Muscle layer of duodenum (tissue), 2 donors: Measurements from ENCODE around the gene TMEM150B.

ENCODE experiments used
- H3K27ac ChIP-seq: one replicate; pipeline ENCODE4 v1.7.0; 2013; ENCODE audit warnings: mild to moderate bottlenecking, low read length
- H3K27me3 ChIP-seq: one replicate; pipeline ENCODE4 v1.7.0; 2013; ENCODE audit warnings: low read depth, mild to moderate bottlenecking, control low read depth, low read length
- H3K36me3 ChIP-seq, 2 donors: one replicate each; pipeline ENCODE4 v1.7.0; 2013; ENCODE audit warnings: low read length in 2 of 2, control low read depth in 1 of 2, mild to moderate bottlenecking in 1 of 2; ENCODE audit not compliant: insufficient read depth in 2 of 2, control insufficient read depth in 1 of 2
- H3K4me1 ChIP-seq, 2 donors: one replicate each; pipeline ENCODE4 v1.7.0; 2013; ENCODE audit warnings: low read length in 2 of 2, mild to moderate bottlenecking in 2 of 2, control low read depth in 1 of 2, moderate library complexity in 1 of 2; ENCODE audit not compliant: insufficient read depth in 2 of 2, control insufficient read depth in 1 of 2
- H3K4me3 ChIP-seq, 2 donors: one replicate each; pipeline ENCODE4 v1.7.0; 2013; ENCODE audit warnings: low read length in 2 of 2, low read depth in 1 of 2, mild to moderate bottlenecking in 1 of 2
- H3K9me3 ChIP-seq, 2 donors: one replicate each; pipeline ENCODE4 v1.7.0; 2013; ENCODE audit warnings: low read length in 2 of 2, control low read depth in 1 of 2, mild to moderate bottlenecking in 1 of 2; ENCODE audit not compliant: control insufficient read depth in 1 of 2
- donor health status: healthy.

The TMEM150B gene

DNA sequence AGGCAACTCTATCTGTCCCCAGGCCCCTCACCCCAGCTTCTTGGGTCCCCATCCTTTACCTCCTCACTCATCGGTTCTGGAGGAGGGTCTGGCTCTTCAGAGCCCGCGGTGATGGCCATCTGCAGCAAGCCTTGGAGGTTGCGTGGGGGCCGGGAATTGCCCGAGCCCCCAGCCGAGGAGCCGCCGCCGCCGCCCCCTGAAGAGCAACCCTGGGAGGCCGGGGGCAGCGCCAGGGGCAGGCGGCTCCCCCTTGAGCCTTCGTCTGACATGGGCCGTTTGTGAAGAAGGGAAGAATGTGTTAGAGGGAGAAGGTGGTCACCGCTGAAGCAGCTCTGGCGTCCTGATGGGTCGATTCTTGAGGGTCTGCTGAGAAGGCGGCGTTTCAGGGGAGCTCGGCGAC, 45.8 kb downstream of the TMEM150B start:
- Histone ChIP-seq H3K9me3 (no peaks in the 10 kb centered on the region), H3K27ac (peak overlapping the region; percentile 79), H3K27me3 (no peaks in the 10 kb centered on the region), H3K36me3 (peaks cover 0 to 22% of the 10 kb centered on the region in 2 donors), H3K4me3 (peak overlapping the region; percentile 90 to 94), H3K4me1 (peaks cover 0 to 19% of the 10 kb centered on the region in 2 donors)

DNA sequence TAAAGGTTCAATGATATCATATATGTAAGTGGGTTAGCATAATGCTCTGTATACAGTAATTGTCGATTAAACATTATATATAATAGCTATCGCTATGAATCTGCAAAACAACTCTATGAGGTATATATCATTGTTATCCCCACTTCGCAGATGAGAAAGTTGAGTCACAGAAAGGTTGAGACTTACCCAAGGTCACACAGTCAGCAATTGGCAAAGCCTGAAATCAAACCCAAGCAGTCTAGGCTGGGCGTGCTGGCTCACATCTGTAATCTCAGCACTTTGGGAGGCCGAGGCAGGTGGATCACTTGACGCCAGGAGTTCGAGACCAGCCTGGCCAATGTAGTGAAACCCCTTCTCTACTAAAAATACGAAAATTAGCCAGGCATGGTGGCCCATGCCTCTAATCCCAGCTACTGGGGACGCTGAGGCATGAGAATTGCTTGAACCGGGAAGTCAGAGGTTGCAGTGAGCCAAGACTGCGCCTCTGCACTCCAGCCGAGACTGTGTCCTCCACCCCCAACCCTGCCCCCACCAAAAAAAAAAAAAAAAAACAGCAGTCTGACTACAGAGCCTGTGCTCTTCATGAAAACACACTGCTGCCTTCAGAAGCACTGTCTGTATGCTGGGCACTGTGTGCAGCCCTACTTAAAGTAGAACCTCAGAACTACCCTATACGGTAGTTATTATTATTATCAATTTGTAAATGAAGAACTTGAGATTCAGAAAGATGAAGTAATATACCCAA, 46.6 kb downstream of the TMEM150B start:
- Histone ChIP-seq H3K27ac (no peak overlapping the region), H3K4me3 (peak overlapping the region; percentile 21 to 90), H3K9me3 (no peaks in the 10 kb centered on the region), H3K27me3 (no peaks in the 10 kb centered on the region), H3K4me1 (peaks cover 0 to 19% of the 10 kb centered on the region in 2 donors), H3K36me3 (peaks cover 2 to 29% of the 10 kb centered on the region in 2 donors)

DNA sequence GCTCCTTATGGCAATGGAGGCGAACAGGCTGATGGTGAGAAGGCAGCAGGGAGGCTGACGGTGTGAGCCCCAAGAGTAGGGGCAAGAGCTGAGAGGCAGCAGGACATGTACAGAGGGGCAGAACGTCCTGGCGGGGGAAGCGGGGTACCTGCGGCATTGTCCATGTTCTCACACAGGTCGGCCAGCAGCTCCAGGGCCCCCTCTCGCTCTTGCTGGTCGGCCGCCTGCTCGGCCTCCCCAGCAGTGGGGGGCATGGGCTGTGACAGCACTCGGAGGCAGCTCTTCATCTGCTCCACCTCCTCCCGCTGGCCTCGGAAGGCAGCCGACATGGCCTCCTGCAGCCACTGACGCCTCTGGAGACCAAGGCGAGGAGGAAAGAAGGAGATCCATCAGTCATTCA, 47.6 kb downstream of the TMEM150B start:
- Histone ChIP-seq H3K4me1 (peaks cover 0 to 19% of the 10 kb centered on the region in 2 donors), H3K9me3 (no peaks in the 10 kb centered on the region), H3K4me3 (no peak overlapping the region), H3K27me3 (no peaks in the 10 kb centered on the region), H3K27ac (peak overlapping the region; percentile 39), H3K36me3 (peaks cover 10 to 38% of the 10 kb centered on the region in 2 donors)

DNA sequence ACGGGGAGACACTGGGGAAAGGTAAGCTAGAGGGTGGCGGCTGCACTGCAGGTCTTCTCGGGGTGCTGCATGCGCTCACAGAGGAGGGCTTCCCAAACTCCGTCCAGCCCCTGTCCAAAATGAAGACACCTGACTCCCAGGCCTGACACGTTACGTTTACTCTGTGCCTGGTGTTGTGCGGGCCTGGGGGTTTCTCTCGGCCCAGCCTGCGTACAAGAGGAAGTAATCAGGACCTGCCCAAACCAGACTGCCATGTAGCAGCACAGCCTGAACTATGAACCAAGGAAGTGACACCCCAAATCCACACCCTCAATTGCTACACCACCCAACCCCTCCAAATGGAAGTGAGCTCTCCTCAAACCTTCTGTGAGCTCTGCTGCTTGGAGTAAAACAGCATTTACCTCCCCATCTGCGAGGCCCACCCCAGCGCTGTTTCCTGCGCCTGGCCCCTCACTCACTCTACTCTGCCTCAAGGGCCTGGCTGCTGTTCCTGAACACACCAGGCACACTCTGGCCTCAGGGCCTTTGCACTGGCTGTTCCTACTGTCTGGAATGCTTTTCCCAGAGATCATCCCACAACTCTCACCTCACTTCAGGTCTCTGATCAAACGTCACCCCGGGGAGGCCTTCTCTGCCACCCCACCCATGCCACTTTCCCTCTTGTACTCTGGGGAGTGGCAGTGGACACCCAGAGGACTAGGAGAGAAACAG, 48.3 kb downstream of the TMEM150B start:
- H3K27ac ChIP-seq, result peak overlapping the region; percentile 39
- H3K9me3 ChIP-seq, result no peaks in the 10 kb centered on the region
- peaks cover 0 to 19% of the 10 kb centered on the region in 2 donors for H3K4me1 ChIP-seq
- no peaks in the 10 kb centered on the region for H3K27me3 ChIP-seq
- no peak overlapping the region for H3K4me3 ChIP-seq
- H3K36me3 ChIP-seq, result peaks cover 10 to 38% of the 10 kb centered on the region in 2 donors

DNA sequence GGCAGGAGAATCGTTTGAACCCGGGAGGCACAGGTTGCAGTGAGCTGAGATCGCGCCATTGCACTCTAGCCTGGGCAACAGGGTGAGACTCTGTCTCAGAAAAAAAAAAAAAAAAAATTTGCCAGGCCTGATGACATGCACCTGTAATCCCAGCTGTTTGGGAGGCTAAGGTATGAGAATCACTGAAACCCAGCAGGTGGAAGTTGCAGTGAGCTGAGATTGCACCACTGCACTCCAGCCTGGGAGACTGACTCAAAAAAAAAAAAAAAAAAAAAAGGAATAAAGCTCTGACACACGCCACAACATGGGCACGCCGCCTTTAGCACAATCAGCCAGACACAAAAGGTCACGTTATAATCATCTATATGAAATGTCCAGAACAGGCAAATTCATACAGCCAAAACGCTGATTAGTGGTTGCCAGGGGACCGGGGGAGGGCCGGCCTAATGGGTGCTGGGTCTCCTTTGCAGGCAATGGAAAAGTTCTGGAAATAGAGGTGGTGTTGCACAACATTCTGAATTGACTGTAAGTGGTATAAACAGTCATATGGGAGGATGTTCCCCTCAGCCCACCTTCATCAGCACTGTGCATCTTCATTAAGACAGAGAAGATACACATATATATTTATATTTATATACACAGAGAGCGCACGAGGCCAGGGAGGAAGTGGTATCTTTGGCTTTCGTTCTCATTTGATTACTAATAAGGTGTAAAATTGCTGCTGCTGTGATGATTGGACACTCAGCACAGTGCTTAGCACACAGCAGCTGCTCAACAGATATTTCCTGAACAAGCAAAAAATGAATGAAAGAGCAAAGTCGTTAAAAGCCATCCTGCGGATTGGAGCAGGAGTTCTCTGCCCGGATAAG, 49.1 kb downstream of the TMEM150B start:
- H3K9me3 ChIP-seq, result no peaks in the 10 kb centered on the region
- no peaks in the 10 kb centered on the region for H3K27me3 ChIP-seq
- H3K4me3 ChIP-seq, result no peak overlapping the region
- H3K27ac ChIP-seq, result no peak overlapping the region
- peaks cover 0 to 19% of the 10 kb centered on the region in 2 donors for H3K4me1 ChIP-seq
- H3K36me3 ChIP-seq, result peaks cover 10 to 45% of the 10 kb centered on the region in 2 donors

DNA sequence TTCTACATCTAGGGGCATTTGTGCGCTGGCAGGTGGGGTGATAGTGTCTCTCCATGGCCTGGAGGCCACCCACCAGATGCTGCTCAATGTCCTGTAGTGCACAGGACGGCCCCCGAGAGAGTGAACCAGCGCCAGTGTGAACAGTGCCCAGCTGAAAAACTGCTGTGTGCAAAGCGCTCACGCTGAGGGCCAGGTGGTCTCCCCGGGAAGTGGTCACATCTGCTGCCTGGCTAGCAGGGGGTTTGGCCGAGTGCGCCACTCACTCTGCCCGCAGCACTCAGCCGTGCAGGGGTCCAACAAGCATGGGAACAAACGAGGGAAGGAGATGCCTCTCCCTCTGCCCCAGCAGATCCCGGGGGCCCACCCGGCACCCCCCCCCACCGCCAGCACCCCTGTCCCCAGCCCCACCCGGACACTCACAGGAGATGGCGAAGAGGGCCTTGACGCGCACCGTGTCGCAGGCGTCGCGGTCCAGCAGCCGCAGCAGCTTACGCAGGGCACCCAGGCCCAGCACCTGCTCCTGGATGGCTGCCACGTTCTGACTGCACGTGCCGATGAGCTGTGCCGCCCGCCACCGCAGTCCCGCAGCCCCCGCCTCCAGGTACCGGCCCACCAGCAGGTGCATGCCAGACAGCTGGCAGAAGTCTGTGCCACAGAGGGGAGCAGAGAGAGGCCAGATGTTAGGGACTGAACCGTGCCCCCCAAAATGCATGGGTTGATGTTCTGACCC, 51.0 kb downstream of the TMEM150B start:
- H3K4me1 ChIP-seq, result peaks cover 0 to 6% of the 10 kb centered on the region in 2 donors
- no peak overlapping the region for H3K27ac ChIP-seq
- H3K9me3 ChIP-seq, result no peaks in the 10 kb centered on the region
- no peaks in the 10 kb centered on the region for H3K27me3 ChIP-seq
- H3K36me3 ChIP-seq, result peaks cover 10 to 57% of the 10 kb centered on the region in 2 donors
- H3K4me3 ChIP-seq, result no peak overlapping the region

DNA sequence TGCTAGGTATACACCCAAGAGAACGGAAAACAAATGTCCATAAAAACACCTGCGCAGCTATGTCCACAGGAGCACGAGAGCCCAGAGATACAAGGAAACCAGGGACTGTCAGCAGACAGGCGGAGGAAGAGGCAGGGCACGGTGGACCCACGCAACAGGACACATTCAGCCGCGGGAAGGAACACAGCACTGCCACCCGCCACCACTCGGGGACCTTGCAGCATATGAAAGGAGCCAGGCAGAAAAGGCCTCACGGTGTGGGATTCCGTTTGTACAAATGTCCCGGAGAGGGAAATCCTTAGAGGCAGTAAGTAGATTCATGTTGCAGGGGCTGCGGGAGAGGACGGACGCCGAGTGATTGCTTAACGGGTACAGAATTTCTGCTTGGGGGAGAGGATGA, 53.0 kb downstream of the TMEM150B start:
- Histone ChIP-seq H3K27ac (no peak overlapping the region), H3K9me3 (no peaks in the 10 kb centered on the region), H3K27me3 (no peaks in the 10 kb centered on the region), H3K36me3 (peaks cover 10 to 47% of the 10 kb centered on the region in 2 donors), H3K4me3 (no peak overlapping the region), H3K4me1 (no peaks in the 10 kb centered on the region)

DNA sequence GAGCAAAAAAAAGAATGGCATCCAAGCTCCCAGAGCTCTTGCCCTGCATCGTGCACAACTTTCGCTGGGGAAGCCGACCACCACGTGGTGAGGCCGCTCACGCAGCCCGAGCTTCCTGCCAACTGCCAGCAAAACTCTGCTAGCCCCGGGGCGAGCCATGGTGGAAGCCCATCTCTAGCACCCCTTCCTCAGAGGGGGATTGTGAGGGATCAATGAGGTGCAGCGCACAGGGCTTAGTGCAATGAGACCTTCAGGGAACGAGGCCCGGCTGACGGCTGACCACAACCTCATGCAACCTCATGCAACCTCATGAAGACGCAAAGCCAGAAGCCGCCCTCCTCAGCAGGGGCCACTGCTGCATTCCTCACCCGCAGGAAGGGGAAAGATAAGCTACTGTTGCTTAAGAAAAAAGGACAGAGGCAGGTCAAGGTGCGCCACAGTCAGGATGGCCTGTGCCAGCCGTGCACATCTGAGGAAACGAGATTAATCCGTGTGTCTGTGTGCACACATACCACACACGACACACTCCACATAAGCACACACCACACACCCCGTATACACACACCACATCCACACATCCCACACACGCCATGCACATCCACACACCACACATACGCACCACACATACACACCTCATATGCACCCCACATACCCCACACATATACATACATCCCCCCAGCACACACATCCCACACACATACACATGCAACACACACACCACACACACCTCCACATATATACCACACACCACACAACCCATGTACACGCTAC, 54.8 kb downstream of the TMEM150B start:
- no peak overlapping the region for H3K4me3 ChIP-seq
- H3K36me3 ChIP-seq, result peaks cover 10 to 42% of the 10 kb centered on the region in 2 donors

DNA sequence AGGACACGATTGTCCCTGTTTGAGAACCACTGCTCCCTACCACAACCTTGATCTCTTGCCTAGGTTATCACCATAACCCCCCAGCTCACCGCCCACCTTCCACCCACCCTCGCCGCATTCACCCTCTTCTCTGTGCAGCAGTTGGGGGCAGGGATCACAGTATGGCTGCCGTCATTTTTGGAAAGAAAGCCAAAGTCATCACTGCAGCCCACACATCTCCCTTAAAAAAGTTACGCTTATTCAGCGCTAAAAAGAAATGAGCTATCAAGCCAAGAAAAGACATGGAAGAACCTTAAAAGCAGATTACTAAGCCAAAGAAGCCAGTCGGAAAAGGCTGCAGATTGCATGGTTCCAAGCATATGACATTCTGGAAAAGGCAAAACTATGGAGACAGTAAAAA, 55.8 kb downstream of the TMEM150B start:
- H3K36me3 ChIP-seq, result peaks cover 10 to 35% of the 10 kb centered on the region in 2 donors
- H3K4me1 ChIP-seq, result no peaks in the 10 kb centered on the region
- H3K4me3 ChIP-seq, result no peak overlapping the region
- no peaks in the 10 kb centered on the region for H3K9me3 ChIP-seq
- H3K27ac ChIP-seq, result no peak overlapping the region
- no peaks in the 10 kb centered on the region for H3K27me3 ChIP-seq

More for the DNA sequence above, 54.8 kb downstream of the TMEM150B start:
- Histone ChIP-seq H3K9me3 (no peaks in the 10 kb centered on the region), H3K27ac (no peak overlapping the region), H3K27me3 (no peaks in the 10 kb centered on the region), H3K4me1 (no peaks in the 10 kb centered on the region)

DNA sequence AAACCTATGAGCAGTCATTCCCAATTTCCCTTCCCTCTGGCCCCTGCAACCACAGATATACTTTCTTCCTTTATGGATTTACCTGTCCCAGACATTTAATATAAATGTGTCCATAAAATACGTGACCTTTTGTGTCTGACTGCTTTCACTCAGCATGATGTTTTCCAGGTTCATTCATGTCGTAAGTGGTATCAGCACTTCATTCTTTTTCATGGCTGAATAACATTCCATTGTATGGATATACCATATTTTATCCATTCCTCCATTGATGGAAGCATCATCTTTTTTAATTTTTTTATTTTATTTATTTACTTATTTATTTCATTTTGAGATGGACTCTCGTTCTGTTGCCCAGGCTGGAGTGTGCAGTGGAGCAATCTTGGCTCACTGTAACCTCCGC, 58.3 kb downstream of the TMEM150B start:
- no peaks in the 10 kb centered on the region for H3K27me3 ChIP-seq
- no peaks in the 10 kb centered on the region for H3K9me3 ChIP-seq
- H3K36me3 ChIP-seq, result peaks cover 0 to 28% of the 10 kb centered on the region in 2 donors
- no peak overlapping the region for H3K4me3 ChIP-seq
- H3K4me1 ChIP-seq, result no peaks in the 10 kb centered on the region
- no peak overlapping the region for H3K27ac ChIP-seq
